NK-92 (cell line): ENCODE data around the gene SLC25A42.
A peak's percentile ranks its signal among the peaks of the same experiment; 100 is the strongest.
"Not testable (repeated sequence)": the region's sequence is repeated elsewhere in the genome, so short reads cannot be mapped to it uniquely, and the experiment has no call there.

Experiments used
- DNase-seq: peaks from one replicate; lab custom pipeline; 2025; ENCODE audit not compliant: unreplicated experiment; lab: John Stamatoyannopoulos, UW

The SLC25A42 gene

GRCh38 chr19:19063183-19064097 is at the start of gene SLC25A42:
Gene SLC25A42 (plus strand): TSS chr19:19063994. CDS start chr19:19096125, 32,131 bp downstream.
- DNase-seq, result peak; percentile 97

- DNase-seq, result no peak
Observed at GRCh38 chr19:19021115-19021514, 42.7 kb upstream of the SLC25A42 start.

DNA sequence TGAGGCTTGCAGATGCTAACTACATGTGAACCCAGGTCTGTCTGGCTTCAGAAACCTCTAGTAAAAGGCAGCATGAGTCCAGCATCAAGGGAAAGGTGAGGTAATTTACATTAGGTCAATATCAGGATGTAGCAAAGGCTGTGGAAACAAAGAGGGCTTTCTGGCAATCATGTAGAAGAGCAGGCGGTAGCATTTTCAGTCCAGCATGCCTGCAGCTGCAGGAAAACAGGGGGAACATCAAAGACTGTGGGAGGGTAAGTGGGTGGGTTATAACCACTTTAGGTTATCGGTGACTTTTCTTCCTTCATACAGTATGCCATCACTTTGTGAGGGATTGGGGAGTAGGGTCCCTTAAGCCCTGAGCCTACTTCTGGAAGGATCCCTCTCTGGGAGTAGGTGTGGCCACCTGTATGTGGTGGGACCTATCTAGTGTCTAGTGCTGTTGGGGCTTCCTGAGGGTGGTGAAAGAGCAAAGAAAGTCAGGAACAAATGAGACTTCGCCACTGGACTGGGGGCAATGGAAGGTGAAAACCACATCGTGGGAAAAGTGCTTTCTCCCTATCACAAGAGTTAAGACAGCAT is 41.3 kb upstream of the SLC25A42 start:
- no peak for DNase-seq

DNA sequence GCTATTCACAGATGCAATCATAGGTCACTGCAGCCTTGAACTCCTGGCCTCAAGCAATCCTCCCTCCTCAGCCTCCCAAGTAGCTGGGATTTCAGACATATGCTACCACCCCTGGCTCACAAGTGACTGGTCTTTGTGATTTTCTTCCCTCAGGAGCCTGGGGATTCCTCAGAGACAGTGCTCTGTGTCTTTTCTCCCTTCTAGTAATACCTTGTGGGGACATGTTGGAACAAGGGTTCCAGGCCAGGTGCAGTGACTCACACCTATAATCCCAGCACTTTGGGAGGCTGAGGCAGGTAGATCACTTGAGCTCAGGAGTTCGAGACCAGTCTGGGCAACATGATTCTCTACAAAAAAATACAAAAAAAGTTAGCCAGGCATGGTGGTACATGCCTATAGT is 40.4 kb upstream of the SLC25A42 start:
- DNase-seq, result not testable (repeated sequence)

- no peak for DNase-seq
Observed at GRCh38 chr19:19025861-19026260, 37.9 kb upstream of the SLC25A42 start.

GRCh38 chr19:19026299-19026971 is 37.4 kb upstream of the SLC25A42 start:
- DNase-seq, result no peak

- no peak for DNase-seq
Observed at GRCh38 chr19:19027228-19027627, 36.6 kb upstream of the SLC25A42 start.

DNA sequence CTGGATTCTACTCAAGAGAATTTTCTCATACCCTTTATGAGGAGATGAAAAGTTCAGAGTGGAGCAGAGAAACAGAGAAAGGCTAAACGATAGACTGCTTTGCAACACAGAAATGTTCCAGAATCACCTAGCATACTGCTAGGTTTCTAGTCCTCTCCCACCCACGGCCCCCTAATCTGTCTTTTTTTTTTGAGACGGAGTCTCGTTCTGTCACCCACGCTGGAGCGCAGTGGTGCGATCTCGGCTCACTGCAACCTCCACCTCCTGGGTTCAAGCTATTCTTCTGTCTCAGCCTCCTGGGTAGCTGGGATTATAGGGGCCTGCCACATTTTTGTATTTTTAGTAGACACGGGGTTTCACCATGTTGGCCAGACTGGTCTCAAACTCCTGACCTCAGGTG is 35.3 kb upstream of the SLC25A42 start:
- no peak for DNase-seq

GRCh38 chr19:19031891-19032290 is 31.9 kb upstream of the SLC25A42 start:
- no peak for DNase-seq

GRCh38 chr19:19032420-19033175 is 31.2 kb upstream of the SLC25A42 start:
- no peak for DNase-seq

- no peak for DNase-seq
Observed at GRCh38 chr19:19033176-19033425, 30.7 kb upstream of the SLC25A42 start.

DNA sequence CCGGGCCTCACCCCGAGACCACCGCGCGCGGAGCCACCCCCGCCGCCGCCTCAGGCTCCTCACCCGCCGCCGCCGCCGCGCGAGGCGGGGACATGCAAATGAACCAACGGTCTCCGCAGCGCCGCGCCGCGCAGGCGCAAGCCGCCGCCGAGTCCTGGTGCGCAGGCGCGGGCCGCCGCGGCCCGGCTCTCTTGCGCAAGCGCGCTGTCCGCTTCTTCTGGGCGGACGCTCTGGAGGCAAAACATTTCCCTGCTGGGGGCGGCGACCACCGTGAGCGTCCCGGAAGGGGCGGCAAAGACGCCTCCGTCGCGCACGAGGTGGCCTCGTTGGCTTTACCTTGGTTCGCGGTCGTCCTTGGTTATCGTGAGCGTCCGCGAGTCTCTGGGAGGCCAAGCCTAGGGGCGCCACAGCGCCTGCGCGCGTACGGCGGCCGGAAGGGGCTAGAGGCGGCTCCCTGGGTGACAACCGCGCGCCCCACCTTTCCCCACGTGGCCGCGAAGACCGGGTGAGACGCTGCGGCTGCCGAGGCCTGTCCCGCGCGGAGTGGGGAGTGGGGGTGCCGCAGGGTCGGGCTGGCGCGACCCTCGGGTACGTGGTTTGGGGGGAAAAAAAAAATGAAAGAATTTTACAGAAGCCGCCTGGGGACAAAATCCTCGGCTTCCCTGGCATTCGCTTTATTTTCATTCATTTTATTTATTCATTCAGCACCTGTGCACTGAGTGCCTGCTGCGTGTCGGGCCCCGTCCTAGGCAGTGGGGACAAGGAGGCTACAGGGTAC is 30.2 kb upstream of the SLC25A42 start, which contains the start of the genes ARMC6 and SUGP2:
ARMC6 (plus strand) TSS at position 178 of the 778 bp plus-strand sequence. CDS start 607 bp downstream, outside the sequence.
SUGP2 (minus strand) TSS at position 92 of the 778 bp plus-strand sequence. CDS start 2,446 bp downstream, outside the sequence.
- no peak for DNase-seq

DNA sequence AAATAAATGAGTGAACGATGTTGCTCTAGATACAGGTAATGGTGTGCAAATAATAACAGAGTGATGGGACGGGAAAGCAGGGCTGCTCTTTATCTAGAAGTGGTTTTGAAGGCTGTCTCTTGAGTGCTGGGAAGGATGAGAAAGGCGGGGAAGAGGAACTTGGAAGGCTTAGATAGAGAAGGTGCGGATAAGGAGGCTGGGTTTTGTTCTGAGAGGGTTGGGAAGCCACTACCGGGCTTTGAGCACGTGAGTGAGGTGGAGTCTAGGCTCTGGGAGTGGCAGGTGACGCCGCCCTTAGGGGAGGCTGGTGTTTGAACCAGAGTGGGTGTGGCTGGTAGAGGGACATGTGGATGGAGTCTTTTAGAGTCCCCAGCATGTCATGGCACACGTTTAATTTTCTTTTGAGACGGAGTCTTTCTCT is 29.6 kb upstream of the SLC25A42 start:
- no peak for DNase-seq

GRCh38 chr19:19039901-19040300 is 23.9 kb upstream of the SLC25A42 start:
- no peak for DNase-seq

DNA sequence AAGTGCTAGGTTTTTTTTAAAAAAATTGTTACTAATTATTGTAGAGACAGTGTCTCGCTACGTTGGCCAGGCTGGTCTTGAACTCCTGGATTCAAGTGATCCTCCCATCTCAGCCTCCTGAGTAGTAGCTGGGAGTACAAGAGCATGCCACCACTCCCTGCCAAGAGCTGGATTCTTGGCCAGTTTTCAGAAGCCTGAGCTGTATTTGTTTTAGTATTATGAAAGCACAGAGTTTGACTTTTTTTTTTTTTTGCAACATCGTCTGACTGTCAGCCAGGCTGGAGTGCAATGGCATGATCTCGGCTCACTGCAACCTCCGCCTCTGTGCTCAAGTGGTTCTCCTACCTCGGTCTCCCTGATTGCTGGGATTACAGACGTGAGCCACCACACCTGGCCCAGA is 23.4 kb upstream of the SLC25A42 start:
- DNase-seq, result no peak

GRCh38 chr19:19042732-19043280 is 21.0 kb upstream of the SLC25A42 start:
- no peak for DNase-seq

DNA sequence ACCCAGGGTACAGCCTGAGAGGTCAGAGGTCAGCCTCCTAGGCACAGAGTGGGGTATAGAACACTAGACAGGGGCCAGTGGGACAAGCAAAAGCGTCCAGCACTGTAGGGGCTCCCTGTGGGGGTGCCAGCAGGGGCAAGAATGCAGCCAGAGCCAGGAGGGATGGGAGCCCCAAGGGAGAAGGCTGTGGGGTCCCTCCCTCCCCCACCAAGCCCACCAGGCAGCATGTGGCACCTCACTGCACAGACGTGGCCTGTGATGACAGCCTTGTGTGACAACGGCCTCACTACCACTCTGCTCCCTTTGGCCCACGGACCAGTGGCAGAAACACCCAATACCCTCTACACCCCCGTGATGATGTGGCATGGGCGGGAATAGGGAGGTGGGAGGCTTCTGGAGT is 20.3 kb upstream of the SLC25A42 start:
- DNase-seq, result no peak

GRCh38 chr19:19043881-19044280 is 19.9 kb upstream of the SLC25A42 start:
- no peak for DNase-seq

DNA sequence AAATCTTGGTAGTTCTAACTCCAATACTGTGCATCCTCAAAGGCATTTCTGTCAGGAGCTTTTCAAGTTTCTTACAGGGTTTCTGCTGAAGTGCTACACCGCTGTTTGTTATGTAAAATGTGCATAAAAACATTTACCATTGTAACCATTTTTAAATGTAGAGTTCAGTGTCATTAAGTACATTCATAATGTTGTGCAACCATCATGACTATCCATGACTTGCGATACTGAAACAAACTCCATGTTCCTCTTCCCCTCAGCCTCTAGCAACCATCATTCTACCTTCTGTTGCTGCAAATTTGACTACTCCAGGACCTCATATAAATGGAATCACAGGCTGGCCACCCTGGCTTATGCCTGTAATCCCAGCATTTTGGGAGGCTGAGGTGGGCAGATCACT is 14.4 kb upstream of the SLC25A42 start:
- no peak for DNase-seq

DNA sequence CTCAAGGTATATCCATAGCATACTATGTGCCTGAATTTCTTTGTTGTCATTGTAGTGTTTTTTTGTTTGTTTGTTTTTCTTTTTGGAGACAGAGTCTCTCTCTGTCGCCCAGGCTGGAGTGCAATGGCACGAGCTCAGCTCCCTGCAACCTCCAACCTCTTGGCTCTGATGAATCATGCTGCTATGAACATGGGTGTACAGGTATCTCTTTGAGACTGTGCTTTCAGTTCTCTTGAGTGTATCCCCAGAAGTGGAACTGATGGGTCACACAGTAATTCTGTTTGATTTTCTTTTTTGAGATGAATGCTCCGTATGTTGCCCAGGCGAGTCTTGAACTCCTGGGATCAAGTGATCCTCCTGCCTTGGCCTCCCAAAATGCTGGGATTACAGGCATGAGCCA is 13.7 kb upstream of the SLC25A42 start:
- DNase-seq, result no peak
